ENCODE measurements around the gene DLG5.

The DLG5 gene

GRCh38 chr10:77837248-77837924 lies 89.2 kb downstream of the DLG5 start:
- DNase-seq = peak; percentile 82

- DNase-seq = peak; percentile 74
Measured at GRCh38 chr10:77836299-77836820, 90.2 kb downstream of the DLG5 start.

- DNase-seq = no peak
Measured at GRCh38 chr10:77835669-77836086, 90.9 kb downstream of the DLG5 start.

- DNase-seq = no peak
Measured at GRCh38 chr10:77834943-77835668, 91.4 kb downstream of the DLG5 start.

- DNase-seq = no peak
Measured at GRCh38 chr10:77834540-77834939, 92.0 kb downstream of the DLG5 start.

- DNase-seq = no peak
Measured at GRCh38 chr10:77833792-77834191, 92.8 kb downstream of the DLG5 start.

- DNase-seq = no peak
Measured at GRCh38 chr10:77833225-77833624, 93.3 kb downstream of the DLG5 start.

GRCh38 chr10:77832238-77832637 lies 94.3 kb downstream of the DLG5 start:
- DNase-seq = no peak

- DNase-seq = no peak
Measured at GRCh38 chr10:77829356-77829755, 97.2 kb downstream of the DLG5 start.

GRCh38 chr10:77828377-77828776 lies 98.2 kb downstream of the DLG5 start:
- DNase-seq = no peak

- no peak for DNase-seq
Measured at GRCh38 chr10:77827366-77827765, 99.2 kb downstream of the DLG5 start.

GRCh38 chr10:77825965-77826364 lies 100.6 kb downstream of the DLG5 start:
- no peak for DNase-seq

GRCh38 chr10:77824908-77825307 lies 101.6 kb downstream of the DLG5 start:
- DNase-seq = no peak

GRCh38 chr10:77823811-77824542 lies 102.6 kb downstream of the DLG5 start:
- no peak for DNase-seq

GRCh38 chr10:77821551-77821950 lies 105.0 kb downstream of the DLG5 start:
- DNase-seq = no peak

- DNase-seq = no peak
Measured at GRCh38 chr10:77821036-77821435, 105.5 kb downstream of the DLG5 start.

- DNase-seq = peak; percentile 18
Measured at GRCh38 chr10:77820349-77820748, 106.2 kb downstream of the DLG5 start.

GRCh38 chr10:77819210-77820112 lies 107.1 kb downstream of the DLG5 start:
- no peak for DNase-seq

GRCh38 chr10:77818378-77818777 lies 108.2 kb downstream of the DLG5 start:
- DNase-seq = no peak

- DNase-seq = no peak
Measured at GRCh38 chr10:77817541-77817940, 109.0 kb downstream of the DLG5 start.

- DNase-seq = no peak
Measured at GRCh38 chr10:77816311-77816710, 110.2 kb downstream of the DLG5 start.

GRCh38 chr10:77812741-77813140 lies 113.8 kb downstream of the DLG5 start:
- no peak for DNase-seq

All from activated CD4-positive, alpha-beta T cell treated with anti-CD3 and anti-CD28 coated beads for 48 hours (primary cell).